Osteocyte (in vitro differentiated cells): ENCODE measurements around the gene SMAD3. TPM values are rescaled to one million over a fixed set of nuclear protein-coding genes. Genes with fewer than 3 reads are reported as not detected.

Experiments
- DNase-seq: peaks from one replicate; pipeline ENCODE4 v3.0.0; 2021; ENCODE audit warnings: mixed read lengths; ENCODE audit not compliant: unreplicated experiment; ENCODE audit errors: extremely low spot score
- H3K27ac Mint-ChIP-seq: one replicate; pipeline ENCODE4 v1.8.0; 2021; ENCODE audit warnings: mild to moderate bottlenecking, mixed read lengths; ENCODE audit not compliant: unreplicated experiment
- H3K27me3 Mint-ChIP-seq: one replicate; pipeline ENCODE4 v1.8.0; 2021; ENCODE audit warnings: mixed read lengths; ENCODE audit not compliant: unreplicated experiment
- H3K36me3 Mint-ChIP-seq: one replicate; pipeline ENCODE4 v1.8.0; 2021; ENCODE audit warnings: mixed read lengths; ENCODE audit not compliant: unreplicated experiment
- H3K4me1 Mint-ChIP-seq: one replicate; pipeline ENCODE4 v1.8.0; 2021; ENCODE audit warnings: mixed read lengths; ENCODE audit not compliant: unreplicated experiment
- H3K4me3 Mint-ChIP-seq: one replicate; pipeline ENCODE4 v1.8.0; 2021; ENCODE audit warnings: mild to moderate bottlenecking, moderate library complexity, mixed read lengths; ENCODE audit not compliant: unreplicated experiment
- H3K9me3 Mint-ChIP-seq: one replicate; pipeline ENCODE4 v1.8.0; 2021; ENCODE audit warnings: mixed read lengths; ENCODE audit not compliant: unreplicated experiment
- total RNA-seq: library from RNA; stranded (reverse); gene quantifications from 2 replicates; pipeline ENCODE4 v1.2.1, GENCODE V29; 2021
- TF ChIP-seq, protein P1 (sequence below): fragments of 200-600 bp; sonication (generic); IDR thresholded peaks from 2 replicates; pipeline ENCODE4 v1.5.0; 2021; ENCODE audit warnings: antibody characterized with exemption, mild to moderate bottlenecking, moderate library complexity

Gene SMAD3
- total RNA-seq, 1 donor from 2014 or later: 39.7 TPM

DNA sequence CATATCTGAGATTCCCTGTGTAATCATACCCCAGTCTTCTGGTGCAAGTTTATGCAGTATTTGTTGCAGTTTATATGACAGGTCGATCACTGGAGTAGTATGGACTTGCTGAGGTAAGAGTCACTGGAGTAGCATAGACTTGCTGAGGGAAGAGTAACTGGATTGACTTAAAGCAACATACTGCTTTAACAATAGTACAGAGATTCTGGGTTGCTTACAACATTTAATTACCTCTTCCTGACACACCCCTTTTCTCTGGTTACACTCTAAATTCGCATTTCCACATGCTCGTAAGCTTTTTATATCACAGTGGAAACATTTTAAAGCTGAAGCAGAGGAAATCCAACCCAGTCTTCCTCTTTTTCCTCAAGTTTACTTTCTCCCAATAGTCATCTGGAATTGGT, 177.3 kb downstream of the SMAD3 start:
- Mint-ChIP-seq H3K36me3 (peaks cover 17% of the 10 kb centered on the region), H3K4me1 (peaks cover 52% of the 10 kb centered on the region), H3K27ac (no peak overlapping the region), H3K27me3 (no peaks in the 10 kb centered on the region), H3K4me3 (no peak overlapping the region), H3K9me3 (peaks cover 14% of the 10 kb centered on the region)
- TF ChIP-seq, protein P1, sequence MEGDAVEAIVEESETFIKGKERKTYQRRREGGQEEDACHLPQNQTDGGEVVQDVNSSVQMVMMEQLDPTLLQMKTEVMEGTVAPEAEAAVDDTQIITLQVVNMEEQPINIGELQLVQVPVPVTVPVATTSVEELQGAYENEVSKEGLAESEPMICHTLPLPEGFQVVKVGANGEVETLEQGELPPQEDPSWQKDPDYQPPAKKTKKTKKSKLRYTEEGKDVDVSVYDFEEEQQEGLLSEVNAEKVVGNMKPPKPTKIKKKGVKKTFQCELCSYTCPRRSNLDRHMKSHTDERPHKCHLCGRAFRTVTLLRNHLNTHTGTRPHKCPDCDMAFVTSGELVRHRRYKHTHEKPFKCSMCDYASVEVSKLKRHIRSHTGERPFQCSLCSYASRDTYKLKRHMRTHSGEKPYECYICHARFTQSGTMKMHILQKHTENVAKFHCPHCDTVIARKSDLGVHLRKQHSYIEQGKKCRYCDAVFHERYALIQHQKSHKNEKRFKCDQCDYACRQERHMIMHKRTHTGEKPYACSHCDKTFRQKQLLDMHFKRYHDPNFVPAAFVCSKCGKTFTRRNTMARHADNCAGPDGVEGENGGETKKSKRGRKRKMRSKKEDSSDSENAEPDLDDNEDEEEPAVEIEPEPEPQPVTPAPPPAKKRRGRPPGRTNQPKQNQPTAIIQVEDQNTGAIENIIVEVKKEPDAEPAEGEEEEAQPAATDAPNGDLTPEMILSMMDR: no peak
- DNase-seq: no peak

Other genes with a start within 250 kb of the SMAD3 start
- gene AAGAB, start 189.1 kb downstream of the SMAD3 start, total RNA-seq: 32.8 TPM in 2 replicates
- 1.2 and 2.0 TPM in 2 replicates for gene IQCH, start 189.2 kb downstream of the SMAD3 start, total RNA-seq